HG02759 (cell line): ENCODE measurements around the gene CCDC18.
"Not testable (repeated sequence)": the region's sequence is repeated elsewhere in the genome, so short reads cannot be mapped to it uniquely, and the experiment has no call there.

ENCODE experiments used
- ATAC-seq: cut with Tn5 transposase; IDR thresholded peaks from one replicate; pipeline ENCODE4 v1.9.1; 2021; ENCODE audit warnings: mild to moderate bottlenecking, moderate library complexity; ENCODE audit not compliant: unreplicated experiment

CCDC18 gene

DNA sequence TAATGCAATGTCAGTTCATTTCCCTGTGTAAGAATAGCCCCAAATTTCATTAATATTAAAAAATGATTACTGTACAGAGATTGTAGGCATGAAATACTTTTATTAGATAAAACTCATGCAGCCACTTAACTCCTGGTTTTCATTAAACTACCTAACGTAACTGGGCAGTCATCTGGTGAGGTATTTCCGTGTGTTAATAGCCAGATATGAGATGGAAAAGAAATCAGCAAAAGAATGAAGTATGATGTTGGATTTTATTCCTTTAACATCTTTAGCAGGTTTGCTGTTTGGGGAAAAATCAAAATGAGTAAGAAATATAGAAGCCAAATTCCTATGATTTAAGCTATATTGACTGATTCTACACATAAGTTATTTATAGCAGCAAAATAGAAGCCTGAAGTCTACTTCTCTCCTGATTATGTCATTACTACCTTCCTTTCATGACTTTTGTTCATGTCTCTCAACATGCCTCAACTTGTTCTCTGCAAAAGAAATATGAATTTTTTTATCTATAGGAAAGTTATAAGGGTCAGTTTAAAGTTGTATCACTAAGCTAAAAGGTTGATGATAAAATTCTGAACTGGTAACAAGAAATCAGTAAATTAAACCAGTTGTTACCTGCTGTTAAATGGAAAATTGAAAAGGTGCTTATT is 42.6 kb downstream of the CCDC18 start:
- ATAC-seq: no peak

DNA sequence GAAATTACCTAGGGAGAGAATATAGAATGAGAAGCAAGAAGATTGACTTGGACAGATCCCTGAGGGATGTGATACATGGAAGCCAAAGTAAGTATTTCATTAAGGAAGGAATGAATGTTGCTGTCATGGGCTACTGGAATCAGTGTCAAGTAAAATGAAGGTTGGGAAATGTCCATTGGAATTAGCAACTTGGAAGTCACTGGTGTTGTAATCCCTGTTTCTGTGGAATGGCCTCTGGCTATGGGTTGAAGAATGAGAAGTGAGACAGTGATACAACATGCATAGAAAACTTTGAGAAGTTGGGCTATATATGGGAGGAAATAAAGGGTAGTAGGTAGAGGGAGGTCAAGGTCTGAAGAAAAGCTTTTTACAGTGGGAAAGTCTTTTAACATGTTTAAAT is 54.7 kb downstream of the CCDC18 start:
- ATAC-seq: no peak

- no peak for ATAC-seq
Observed at GRCh38 chr1:93237021-93237420, 56.5 kb downstream of the CCDC18 start.

GRCh38 chr1:93238425-93238824 is 57.9 kb downstream of the CCDC18 start:
- no peak for ATAC-seq

- ATAC-seq: no peak
Observed at GRCh38 chr1:93239863-93240262, 59.3 kb downstream of the CCDC18 start.

DNA sequence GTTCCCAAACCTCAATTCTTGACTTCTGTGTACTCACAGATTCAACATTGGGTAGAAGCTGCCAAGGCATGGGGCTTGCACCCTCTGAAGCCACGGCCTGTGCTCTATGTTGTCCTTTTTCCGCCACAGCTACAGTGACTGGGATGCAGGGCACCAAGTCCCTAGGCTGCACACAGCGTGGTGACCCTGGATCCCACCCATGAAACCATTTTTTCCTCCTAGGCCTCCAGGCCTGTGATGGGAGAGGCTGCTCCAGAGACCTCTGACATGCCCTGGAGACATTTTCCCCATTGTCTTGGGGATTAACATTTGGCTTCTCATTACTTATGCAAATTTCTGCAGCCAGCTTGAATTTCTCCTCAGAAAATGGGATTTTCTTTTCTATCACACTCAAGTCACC is 62.7 kb downstream of the CCDC18 start:
- ATAC-seq: not testable (repeated sequence)

DNA sequence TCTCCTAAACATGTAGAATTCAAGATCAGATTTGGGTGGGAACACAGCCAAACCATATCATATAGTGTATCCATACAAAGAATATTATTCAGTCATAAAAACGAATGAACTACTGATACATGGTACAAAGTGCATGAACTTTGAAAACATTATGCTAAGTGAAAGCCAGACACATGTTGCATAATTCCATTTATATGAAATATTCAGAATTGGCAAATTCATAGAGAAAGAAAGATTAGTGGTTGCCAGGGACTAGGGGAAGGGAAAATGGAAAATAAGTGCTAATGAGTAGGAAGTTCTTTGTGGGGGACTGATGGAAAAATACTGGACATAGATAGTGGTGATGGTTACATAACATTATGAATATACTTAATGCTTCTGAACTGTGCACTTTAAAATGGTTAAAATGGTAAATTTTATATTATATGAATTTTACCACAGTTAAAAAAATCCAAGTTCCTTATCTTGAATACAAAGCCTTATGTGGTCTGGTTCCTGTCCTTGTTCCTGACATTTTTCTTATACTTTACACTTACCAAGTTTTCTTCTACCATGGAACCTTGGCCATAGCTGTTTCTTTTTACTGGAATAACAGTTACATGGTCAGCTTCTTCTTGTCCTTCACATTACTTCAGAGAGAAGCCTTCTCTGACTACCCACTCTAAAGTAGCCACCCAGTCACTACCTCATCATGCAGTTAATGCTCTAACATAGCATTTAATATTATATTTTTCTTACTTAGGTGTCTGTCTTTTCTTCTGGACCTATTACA is 64.0 kb downstream of the CCDC18 start:
- ATAC-seq: no peak

DNA sequence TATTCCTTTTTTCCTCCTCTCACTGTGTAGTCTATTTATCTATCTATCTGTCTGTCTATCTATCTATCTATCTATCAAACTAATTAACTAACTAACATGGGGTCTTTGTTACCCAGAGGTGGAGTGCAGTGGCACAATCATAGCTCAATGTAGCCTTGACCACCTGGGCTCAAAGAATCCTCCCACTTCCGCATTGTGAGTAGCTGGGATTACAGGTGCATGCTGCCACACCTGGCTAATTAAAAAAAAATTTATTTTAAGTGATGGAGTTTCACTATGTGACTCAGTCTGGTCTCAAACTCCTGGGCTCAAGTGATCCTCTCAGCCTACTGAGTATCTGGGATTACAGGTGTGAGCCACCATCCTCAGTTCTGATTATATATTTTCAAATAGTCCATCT is 71.4 kb downstream of the CCDC18 start:
- no peak for ATAC-seq

DNA sequence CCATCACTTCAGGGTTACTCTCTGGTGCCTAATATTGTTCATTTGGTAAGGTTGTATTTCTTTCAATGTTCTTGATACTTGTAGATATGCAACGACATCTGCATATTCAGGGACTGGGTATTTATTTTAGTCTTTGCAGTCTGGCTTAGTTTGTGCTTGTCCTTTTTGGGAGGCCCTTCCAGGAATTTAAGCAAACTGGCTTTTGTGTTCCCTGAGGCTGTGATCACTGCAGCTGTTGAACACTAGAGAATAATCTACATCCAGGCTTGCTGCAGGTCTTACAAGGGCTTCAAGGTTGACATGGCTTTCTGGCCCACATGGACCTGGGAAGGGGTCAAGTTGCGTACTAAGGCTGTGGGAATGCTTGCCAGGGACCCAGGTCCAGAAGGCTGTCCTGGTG is 72.1 kb downstream of the CCDC18 start:
- ATAC-seq: no peak

DNA sequence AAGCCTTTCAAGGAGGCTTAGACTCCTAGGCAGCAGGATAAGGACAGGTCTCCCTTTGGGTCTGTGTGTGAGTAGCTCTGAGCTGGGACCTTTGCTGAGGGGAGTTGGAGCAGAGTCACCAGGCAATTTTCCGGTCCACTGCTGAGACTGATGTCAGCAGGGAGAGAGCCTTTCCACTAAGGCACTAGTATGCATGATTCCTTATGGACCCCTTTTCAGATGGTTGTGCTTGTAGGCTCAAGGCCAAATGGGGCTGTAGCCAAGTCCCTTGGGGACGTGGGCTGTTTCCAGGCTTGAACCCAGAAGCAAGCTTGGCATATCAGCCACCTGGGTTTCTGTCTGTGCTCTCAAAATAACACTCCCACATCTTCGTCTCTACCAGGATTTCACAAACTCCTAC is 73.0 kb downstream of the CCDC18 start:
- ATAC-seq: no peak

DNA sequence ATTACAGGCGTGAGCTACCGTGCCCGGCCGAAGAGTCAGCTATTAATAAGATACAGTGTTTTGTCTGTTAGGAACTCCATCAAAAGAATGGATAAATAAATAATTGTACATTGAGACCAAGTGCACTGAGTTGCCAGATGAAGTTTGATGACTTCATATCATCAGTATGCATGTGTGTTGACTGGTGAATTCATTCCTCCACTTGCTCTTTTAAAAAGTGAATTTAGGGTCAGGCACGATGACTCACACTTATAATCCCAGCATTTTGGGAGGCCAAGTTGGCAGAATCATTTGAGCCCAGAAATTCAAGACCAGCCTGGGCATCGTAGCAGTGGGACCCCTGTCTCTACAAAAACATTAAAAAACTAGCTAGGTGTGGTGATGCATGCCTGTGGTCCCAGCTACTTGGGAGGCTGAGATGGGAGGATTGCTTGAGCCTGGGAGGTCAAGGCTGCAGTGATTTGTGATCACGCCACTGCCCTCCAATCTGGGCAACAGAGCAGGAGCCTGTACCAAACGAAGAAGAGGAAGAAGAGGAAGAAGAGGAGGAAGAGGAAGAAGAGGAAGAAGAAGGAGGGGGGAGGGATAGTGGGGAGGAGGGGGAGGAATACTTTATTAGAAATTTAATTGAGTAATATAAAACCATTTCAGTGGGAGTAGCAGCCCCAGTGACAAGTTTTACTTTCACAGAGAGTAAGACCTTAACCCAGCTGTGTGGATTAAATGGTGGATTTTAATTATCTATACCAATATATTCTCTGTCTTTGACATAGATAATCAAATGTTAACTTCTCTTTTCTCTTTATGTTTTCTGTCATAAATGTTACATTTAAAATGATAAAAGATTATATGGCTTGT is 74.9 kb downstream of the CCDC18 start:
- ATAC-seq: no peak

- no peak for ATAC-seq
Observed at GRCh38 chr1:93256433-93256832, 75.9 kb downstream of the CCDC18 start.

- ATAC-seq: no peak
Observed at GRCh38 chr1:93257889-93258288, 77.4 kb downstream of the CCDC18 start.

GRCh38 chr1:93260726-93261125 is 80.2 kb downstream of the CCDC18 start:
- not testable (repeated sequence) for ATAC-seq

- ATAC-seq: no peak
Observed at GRCh38 chr1:93262645-93263044, 82.1 kb downstream of the CCDC18 start.

DNA sequence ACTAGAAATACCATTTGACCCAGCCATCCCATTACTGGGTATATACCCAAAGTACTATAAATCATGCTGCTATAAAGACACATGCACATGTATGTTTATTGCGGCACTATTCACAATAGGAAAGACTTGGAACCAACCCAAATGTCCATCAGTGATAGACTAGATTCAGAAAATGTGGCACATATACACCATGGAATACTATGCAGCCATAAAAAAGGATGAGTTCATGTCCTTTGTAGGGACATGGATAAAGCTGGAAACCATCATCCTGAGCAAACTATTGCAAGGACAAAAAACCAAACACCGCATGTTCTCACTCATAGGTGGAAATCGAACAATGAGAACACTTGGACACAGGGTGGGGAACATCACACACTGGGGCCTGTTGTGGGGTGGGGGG is 88.4 kb downstream of the CCDC18 start:
- not testable (repeated sequence) for ATAC-seq

DNA sequence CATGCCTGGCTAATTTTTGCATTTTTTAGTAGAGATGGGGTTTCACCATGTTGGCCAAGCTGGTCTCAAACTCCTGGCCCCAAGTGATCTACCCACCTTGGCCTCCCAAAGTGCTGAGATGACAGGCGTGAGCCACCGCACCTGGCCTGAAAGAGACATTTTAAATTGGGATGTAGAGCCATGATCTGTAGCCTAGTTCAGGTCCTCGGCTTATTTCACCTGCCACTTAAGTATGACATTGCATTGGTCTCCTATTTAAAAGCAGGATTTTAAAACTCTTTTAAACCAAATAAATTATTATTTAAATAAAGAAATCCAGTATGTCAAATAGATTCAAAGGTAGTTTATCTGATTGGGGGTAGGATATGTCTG is 94.7 kb downstream of the CCDC18 start:
- not testable (repeated sequence) for ATAC-seq

- ATAC-seq: no peak
Observed at GRCh38 chr1:93275634-93276295, 95.2 kb downstream of the CCDC18 start.

GRCh38 chr1:93277530-93277929 is 97.0 kb downstream of the CCDC18 start:
- ATAC-seq: not testable (repeated sequence)

DNA sequence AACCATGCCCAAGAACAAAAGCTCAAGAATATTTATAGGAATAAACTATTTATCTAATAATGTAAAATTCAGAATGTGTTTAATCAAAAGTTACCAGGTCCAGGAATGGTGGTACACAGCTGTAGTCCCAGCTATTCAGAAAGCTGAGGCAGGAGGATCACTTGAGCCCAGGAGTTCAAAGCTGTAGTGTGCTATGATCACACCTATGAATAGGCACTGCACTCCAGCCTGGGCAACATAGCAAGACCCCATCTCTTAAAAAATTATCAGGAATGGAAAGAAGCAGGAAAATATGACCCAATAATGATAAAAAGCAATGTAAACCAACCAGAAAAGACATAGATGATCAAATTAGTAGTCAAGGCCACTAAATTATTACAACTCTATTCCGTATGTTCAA is 103.0 kb downstream of the CCDC18 start:
- ATAC-seq: no peak

- ATAC-seq: no peak
Observed at GRCh38 chr1:93288558-93288957, 108.0 kb downstream of the CCDC18 start.
